SK-N-MC (cell line): Measurements from ENCODE around the gene TRMT2A.

ENCODE experiments used
- EZH2 ChIP-seq: fragments of 200-600 bp; sonication (generic); IDR thresholded peaks from one replicate; pipeline ENCODE4 v1.6.1; 2017; ENCODE audit warnings: antibody characterized with exemption
- FOXP2 ChIP-seq: optimal IDR thresholded peaks from 2 replicates; pipeline ENCODE3; 2011; ENCODE audit warnings: mild to moderate bottlenecking, moderate library complexity; ENCODE audit not compliant: insufficient read depth; ENCODE audit errors: extremely low read length, control extremely low read depth
- POLR2AphosphoS5 ChIP-seq: IDR thresholded peaks from 2 replicates; pipeline ENCODE4 v1.6.1; 2012; ENCODE audit warnings: mild to moderate bottlenecking, low read depth, low read length, borderline replicate concordance

- TF ChIP-seq POLR2AphosphoS5 (no peak), EZH2 (no peak), FOXP2 (no peak)
Observed at GRCh38 chr22:20062766-20063083, 54.3 kb downstream of the TRMT2A start.
